ENCODE results near the gene GRID2. TPM values are rescaled to one million over a fixed set of nuclear protein-coding genes. Genes with fewer than 3 reads are reported as not detected.

Gene GRID2
- total and polyA plus RNA-seq, 7 experiments from 2014 or later = not detected

- POLR2A ChIA-PET = no interaction called here
- Mint-ChIP-seq H3K27me3 (no peaks in the 10 kb centered on the region), H3K9me3 (peaks cover 0 to 12% (median 4%) of the 10 kb centered on the region in 11 donors), H3K4me1 (no peaks in the 10 kb centered on the region), H3K4me3 (no peak overlapping the region), H3K36me3 (no peaks in the 10 kb centered on the region), H3K27ac (no peak overlapping the region)
- Histone ChIP-seq H3K36me3 (ENCODE audit: control insufficient read depth in 2 of 3, insufficient read depth in 3 of 3, low read length in 3 of 3) (no peaks in the 10 kb centered on the region), H3K27ac (ENCODE audit: low read depth, low read length) (no peak overlapping the region), H3K27me3 (ENCODE audit: control insufficient read depth in 2 of 2, insufficient read depth in 2 of 2, low read length in 2 of 2) (no peaks in the 10 kb centered on the region), H3K4me3 (ENCODE audit: low read length) (no peak overlapping the region), H3K9me3 (ENCODE audit: control insufficient read depth in 2 of 3, low read length in 3 of 3) (no peaks in the 10 kb centered on the region), H3K4me1 (ENCODE audit: control insufficient read depth in 2 of 2, insufficient read depth in 2 of 2, low read length in 2 of 2) (no peaks in the 10 kb centered on the region)
- CTCF ChIA-PET = no interaction called here
- DNase-seq = no peak
- no peak for ATAC-seq
- intact Hi-C loops (cut with micrococcal nuclease) = no loop called here
Measured at GRCh38 chr4:92968556-92968955, 664.8 kb downstream of the GRID2 start.

- ChIA-PET POLR2A (no interaction called here), CTCF (no interaction called here)
- ATAC-seq (no peak), DNase-seq (no peak)
- Histone ChIP-seq H3K4me3 (ENCODE audit: low read length) (no peak overlapping the region), H3K4me1 (ENCODE audit: control insufficient read depth in 2 of 2, insufficient read depth in 2 of 2, low read length in 2 of 2) (no peaks in the 10 kb centered on the region), H3K27ac (ENCODE audit: low read depth, low read length) (no peak overlapping the region), H3K27me3 (ENCODE audit: control insufficient read depth in 2 of 2, insufficient read depth in 2 of 2, low read length in 2 of 2) (no peaks in the 10 kb centered on the region), H3K36me3 (ENCODE audit: control insufficient read depth in 2 of 3, insufficient read depth in 3 of 3, low read length in 3 of 3) (no peaks in the 10 kb centered on the region), H3K9me3 (ENCODE audit: control insufficient read depth in 2 of 3, low read length in 3 of 3) (no peaks in the 10 kb centered on the region)
- H3K27me3 Mint-ChIP-seq = no peaks in the 10 kb centered on the region
- peaks cover 0 to 14% (median 4%) of the 10 kb centered on the region in 11 donors for H3K9me3 Mint-ChIP-seq
- H3K4me3 Mint-ChIP-seq = no peak overlapping the region
- no peak overlapping the region for H3K27ac Mint-ChIP-seq
- no peaks in the 10 kb centered on the region for H3K36me3 Mint-ChIP-seq
- no peaks in the 10 kb centered on the region for H3K4me1 Mint-ChIP-seq
- intact Hi-C loops (cut with micrococcal nuclease) = no loop called here
Measured at GRCh38 chr4:92968996-92969395, 665.2 kb downstream of the GRID2 start.

DNA sequence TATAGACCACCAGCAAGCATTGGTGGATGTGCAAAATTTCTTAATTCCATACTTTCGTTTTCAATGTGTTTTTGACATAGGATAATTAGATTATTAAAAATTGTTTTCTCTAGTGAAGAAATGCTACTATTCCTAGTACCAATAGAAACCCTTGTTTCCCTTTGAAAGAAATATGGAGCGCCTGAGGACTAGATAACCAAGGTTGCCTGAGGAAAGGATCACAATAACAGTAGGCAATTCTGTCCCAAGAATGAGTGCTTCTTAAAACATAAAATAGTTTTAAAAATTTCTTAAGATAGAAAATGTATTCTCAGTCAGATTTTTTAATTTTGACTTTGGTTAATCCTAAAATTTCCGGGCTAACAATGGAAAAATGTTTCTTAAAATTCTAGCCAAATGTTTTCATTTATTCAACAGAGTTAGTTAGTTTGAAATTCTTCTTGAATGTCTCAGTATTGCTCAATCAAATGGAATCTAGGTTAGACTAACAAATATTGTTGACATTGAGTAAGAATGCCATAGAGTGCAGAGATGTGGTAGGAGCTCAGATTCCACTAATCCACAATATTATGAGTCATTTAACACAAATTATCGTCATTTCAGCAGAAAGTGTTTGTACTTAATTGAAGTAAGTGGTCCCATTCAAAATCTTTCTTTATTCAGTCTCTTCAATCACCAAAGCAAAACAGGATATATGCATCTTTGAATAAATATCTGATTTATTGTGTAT, 666.0 kb downstream of the GRID2 start:
- H3K4me1 Mint-ChIP-seq = no peaks in the 10 kb centered on the region
- no peaks in the 10 kb centered on the region for H3K27me3 Mint-ChIP-seq
- H3K9me3 Mint-ChIP-seq = peaks cover 0 to 17% (median 4%) of the 10 kb centered on the region in 11 donors
- no peak overlapping the region for H3K27ac Mint-ChIP-seq
- Histone ChIP-seq H3K4me1 (ENCODE audit: control insufficient read depth in 2 of 2, insufficient read depth in 2 of 2, low read length in 2 of 2) (no peaks in the 10 kb centered on the region), H3K36me3 (ENCODE audit: control insufficient read depth in 2 of 3, insufficient read depth in 3 of 3, low read length in 3 of 3) (no peaks in the 10 kb centered on the region), H3K9me3 (ENCODE audit: control insufficient read depth in 2 of 3, low read length in 3 of 3) (no peaks in the 10 kb centered on the region), H3K27ac (ENCODE audit: low read depth, low read length) (no peak overlapping the region), H3K4me3 (ENCODE audit: low read length) (no peak overlapping the region), H3K27me3 (ENCODE audit: control insufficient read depth in 2 of 2, insufficient read depth in 2 of 2, low read length in 2 of 2) (no peaks in the 10 kb centered on the region)
- DNase-seq (no peak), ATAC-seq (no peak)
- no peak overlapping the region for H3K4me3 Mint-ChIP-seq
- ChIA-PET POLR2A (no interaction called here), CTCF (no interaction called here)
- intact Hi-C loops (cut with micrococcal nuclease) = no loop called here
- H3K36me3 Mint-ChIP-seq = no peaks in the 10 kb centered on the region

DNA sequence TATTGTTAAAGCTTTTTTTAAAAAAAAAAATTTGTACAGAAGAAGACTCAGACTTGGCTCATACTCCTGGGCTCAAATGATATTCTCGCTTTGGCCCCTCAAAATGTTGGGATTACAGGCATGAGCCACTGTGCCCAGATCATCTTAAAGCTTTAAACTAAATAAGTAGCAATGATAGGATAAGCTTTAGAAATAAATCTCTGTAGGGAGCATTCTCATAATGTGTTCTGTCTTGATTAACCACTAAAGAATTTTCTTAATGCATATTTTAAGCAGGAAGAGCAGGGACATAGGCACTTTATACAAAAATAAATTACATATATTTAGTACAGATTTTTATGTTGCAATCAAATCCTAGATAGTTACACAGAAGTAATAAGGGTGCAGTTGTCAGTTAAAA, 667.2 kb downstream of the GRID2 start:
- CTCF ChIA-PET = no interaction called here
- Histone ChIP-seq H3K27ac (ENCODE audit: low read depth, low read length) (no peak overlapping the region), H3K36me3 (ENCODE audit: control insufficient read depth in 2 of 3, insufficient read depth in 3 of 3, low read length in 3 of 3) (no peaks in the 10 kb centered on the region), H3K4me3 (ENCODE audit: low read length) (no peak overlapping the region), H3K27me3 (ENCODE audit: control insufficient read depth in 2 of 2, insufficient read depth in 2 of 2, low read length in 2 of 2) (no peaks in the 10 kb centered on the region), H3K9me3 (ENCODE audit: control insufficient read depth in 2 of 3, low read length in 3 of 3) (no peaks in the 10 kb centered on the region), H3K4me1 (ENCODE audit: control insufficient read depth in 2 of 2, insufficient read depth in 2 of 2, low read length in 2 of 2) (no peaks in the 10 kb centered on the region)
- DNase-seq (no peak), ATAC-seq (no peak)
- H3K27ac Mint-ChIP-seq = no peak overlapping the region
- intact Hi-C loops (cut with micrococcal nuclease) = no loop called here
- POLR2A ChIA-PET = no interaction called here
- no peaks in the 10 kb centered on the region for H3K4me1 Mint-ChIP-seq
- H3K9me3 Mint-ChIP-seq = peaks cover 0 to 17% (median 4%) of the 10 kb centered on the region in 11 donors
- H3K36me3 Mint-ChIP-seq = no peaks in the 10 kb centered on the region
- H3K4me3 Mint-ChIP-seq = no peak overlapping the region
- H3K27me3 Mint-ChIP-seq = no peaks in the 10 kb centered on the region

DNA sequence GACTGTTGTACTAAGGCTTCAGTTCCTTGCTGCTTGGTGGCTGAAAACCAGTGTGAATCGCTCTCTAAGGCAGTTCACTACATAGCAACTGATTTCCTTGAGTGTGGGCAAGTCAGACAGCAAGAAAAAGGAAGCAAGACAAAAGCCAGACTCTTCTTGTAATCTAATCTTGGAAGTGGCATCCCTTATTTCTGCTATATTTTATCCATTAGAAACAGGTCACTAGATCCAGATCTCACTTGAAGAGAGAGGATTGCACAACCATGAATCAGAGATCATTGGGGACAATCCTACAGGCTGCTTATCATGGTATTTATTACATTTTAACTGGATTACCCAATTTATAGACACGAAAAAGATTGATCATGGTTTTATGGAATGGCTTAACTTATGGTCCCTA, 684.5 kb downstream of the GRID2 start:
- Mint-ChIP-seq H3K9me3 (peaks cover 0 to 5% (median 1%) of the 10 kb centered on the region in 11 donors), H3K4me1 (no peaks in the 10 kb centered on the region), H3K4me3 (no peak overlapping the region), H3K36me3 (no peaks in the 10 kb centered on the region), H3K27me3 (no peaks in the 10 kb centered on the region), H3K27ac (no peak overlapping the region)
- H3K27me3 ChIP-seq (ENCODE audit: control insufficient read depth in 2 of 2, insufficient read depth in 2 of 2, low read length in 2 of 2) = no peaks in the 10 kb centered on the region
- H3K4me3 ChIP-seq (ENCODE audit: low read length) = no peak overlapping the region
- H3K36me3 ChIP-seq (ENCODE audit: control insufficient read depth in 2 of 3, insufficient read depth in 3 of 3, low read length in 3 of 3) = no peaks in the 10 kb centered on the region
- CTCF ChIA-PET = no interaction called here
- no peak overlapping the region for H3K27ac ChIP-seq (ENCODE audit: low read depth, low read length)
- POLR2A ChIA-PET = no interaction called here
- H3K9me3 ChIP-seq (ENCODE audit: control insufficient read depth in 2 of 3, low read length in 3 of 3) = peaks cover 0 to 4% (median 0%) of the 10 kb centered on the region in 3 experiments
- H3K4me1 ChIP-seq (ENCODE audit: control insufficient read depth in 2 of 2, insufficient read depth in 2 of 2, low read length in 2 of 2) = no peaks in the 10 kb centered on the region
- no peak for ATAC-seq
- DNase-seq = no peak
- intact Hi-C loops (cut with micrococcal nuclease) = no loop called here

- CTCF ChIA-PET = no interaction called here
Measured at GRCh38 chr4:92992758-92993157, 689.0 kb downstream of the GRID2 start.

GRCh38 chr4:92994727-92995126, 691.0 kb downstream of the GRID2 start:
- no peaks in the 10 kb centered on the region for H3K4me1 Mint-ChIP-seq
- DNase-seq = no peak
- H3K4me1 ChIP-seq (ENCODE audit: control insufficient read depth in 2 of 2, insufficient read depth in 2 of 2, low read length in 2 of 2) = no peaks in the 10 kb centered on the region
- no peaks in the 10 kb centered on the region for H3K27me3 Mint-ChIP-seq
- H3K36me3 Mint-ChIP-seq = no peaks in the 10 kb centered on the region
- no peak overlapping the region for H3K27ac ChIP-seq (ENCODE audit: low read depth, low read length)
- ATAC-seq = no peak
- CTCF ChIA-PET = no interaction called here
- H3K9me3 ChIP-seq (ENCODE audit: control insufficient read depth in 2 of 3, low read length in 3 of 3) = no peaks in the 10 kb centered on the region
- no peak overlapping the region for H3K27ac Mint-ChIP-seq
- no peaks in the 10 kb centered on the region for H3K27me3 ChIP-seq (ENCODE audit: control insufficient read depth in 2 of 2, insufficient read depth in 2 of 2, low read length in 2 of 2)
- peaks cover 0 to 5% (median 0%) of the 10 kb centered on the region in 11 donors for H3K9me3 Mint-ChIP-seq
- intact Hi-C loops (cut with micrococcal nuclease) = no loop called here
- POLR2A ChIA-PET = no interaction called here
- no peak overlapping the region for H3K4me3 Mint-ChIP-seq
- no peak overlapping the region for H3K4me3 ChIP-seq (ENCODE audit: low read length)
- H3K36me3 ChIP-seq (ENCODE audit: control insufficient read depth in 2 of 3, insufficient read depth in 3 of 3, low read length in 3 of 3) = no peaks in the 10 kb centered on the region

More at GRCh38 chr4:92992758-92993157, 689.0 kb downstream of the GRID2 start:
- Histone ChIP-seq H3K4me1 (ENCODE audit: control insufficient read depth in 2 of 2, insufficient read depth in 2 of 2, low read length in 2 of 2) (no peaks in the 10 kb centered on the region), H3K9me3 (ENCODE audit: control insufficient read depth in 2 of 3, low read length in 3 of 3) (no peaks in the 10 kb centered on the region), H3K27me3 (ENCODE audit: control insufficient read depth in 2 of 2, insufficient read depth in 2 of 2, low read length in 2 of 2) (no peaks in the 10 kb centered on the region), H3K36me3 (ENCODE audit: control insufficient read depth in 2 of 3, insufficient read depth in 3 of 3, low read length in 3 of 3) (no peaks in the 10 kb centered on the region), H3K4me3 (ENCODE audit: low read length) (no peak overlapping the region), H3K27ac (ENCODE audit: low read depth, low read length) (no peak overlapping the region)
- POLR2A ChIA-PET = no interaction called here
- no peaks in the 10 kb centered on the region for H3K36me3 Mint-ChIP-seq
- H3K4me3 Mint-ChIP-seq = no peak overlapping the region
- H3K27ac Mint-ChIP-seq = no peak overlapping the region
- no peaks in the 10 kb centered on the region for H3K27me3 Mint-ChIP-seq
- DNase-seq = no peak
- intact Hi-C loops (cut with micrococcal nuclease) = no loop called here
- no peak for ATAC-seq
- H3K9me3 Mint-ChIP-seq = peaks cover 0 to 5% (median 0%) of the 10 kb centered on the region in 11 donors
- H3K4me1 Mint-ChIP-seq = no peaks in the 10 kb centered on the region
